GM12872 (cell line): ENCODE data around the gene MAML3.

Experiments
- TF ChIP-seq, protein P1 (sequence below): IDR thresholded peaks from 3 replicates; pipeline ENCODE4 v1.5.1; 2011; ENCODE audit warnings: low read depth, mild to moderate bottlenecking, low read length, moderate library complexity; ENCODE audit not compliant: insufficient read depth

Gene MAML3

DNA sequence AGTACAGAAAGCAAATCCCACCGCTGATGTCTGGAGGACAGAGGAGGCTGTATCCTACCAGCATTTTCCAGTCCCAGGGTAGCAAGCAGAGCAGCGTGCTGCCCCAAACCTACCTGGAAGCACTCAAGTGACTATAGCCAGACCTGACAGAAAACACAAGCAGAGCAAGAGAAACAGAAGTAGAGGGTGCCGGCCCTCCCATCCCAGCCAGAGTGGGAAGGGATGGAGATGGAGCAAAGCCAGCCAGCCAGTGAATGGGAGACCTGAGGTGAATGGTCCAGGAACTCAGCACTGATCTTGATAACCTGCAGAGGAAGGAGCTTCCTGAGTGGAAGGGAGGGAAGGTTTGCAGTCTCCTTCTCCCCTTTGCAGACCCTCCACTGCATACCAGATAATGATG is 185.2 kb downstream of the MAML3 start:
- TF ChIP-seq, protein P1, sequence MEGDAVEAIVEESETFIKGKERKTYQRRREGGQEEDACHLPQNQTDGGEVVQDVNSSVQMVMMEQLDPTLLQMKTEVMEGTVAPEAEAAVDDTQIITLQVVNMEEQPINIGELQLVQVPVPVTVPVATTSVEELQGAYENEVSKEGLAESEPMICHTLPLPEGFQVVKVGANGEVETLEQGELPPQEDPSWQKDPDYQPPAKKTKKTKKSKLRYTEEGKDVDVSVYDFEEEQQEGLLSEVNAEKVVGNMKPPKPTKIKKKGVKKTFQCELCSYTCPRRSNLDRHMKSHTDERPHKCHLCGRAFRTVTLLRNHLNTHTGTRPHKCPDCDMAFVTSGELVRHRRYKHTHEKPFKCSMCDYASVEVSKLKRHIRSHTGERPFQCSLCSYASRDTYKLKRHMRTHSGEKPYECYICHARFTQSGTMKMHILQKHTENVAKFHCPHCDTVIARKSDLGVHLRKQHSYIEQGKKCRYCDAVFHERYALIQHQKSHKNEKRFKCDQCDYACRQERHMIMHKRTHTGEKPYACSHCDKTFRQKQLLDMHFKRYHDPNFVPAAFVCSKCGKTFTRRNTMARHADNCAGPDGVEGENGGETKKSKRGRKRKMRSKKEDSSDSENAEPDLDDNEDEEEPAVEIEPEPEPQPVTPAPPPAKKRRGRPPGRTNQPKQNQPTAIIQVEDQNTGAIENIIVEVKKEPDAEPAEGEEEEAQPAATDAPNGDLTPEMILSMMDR, result no peak

DNA sequence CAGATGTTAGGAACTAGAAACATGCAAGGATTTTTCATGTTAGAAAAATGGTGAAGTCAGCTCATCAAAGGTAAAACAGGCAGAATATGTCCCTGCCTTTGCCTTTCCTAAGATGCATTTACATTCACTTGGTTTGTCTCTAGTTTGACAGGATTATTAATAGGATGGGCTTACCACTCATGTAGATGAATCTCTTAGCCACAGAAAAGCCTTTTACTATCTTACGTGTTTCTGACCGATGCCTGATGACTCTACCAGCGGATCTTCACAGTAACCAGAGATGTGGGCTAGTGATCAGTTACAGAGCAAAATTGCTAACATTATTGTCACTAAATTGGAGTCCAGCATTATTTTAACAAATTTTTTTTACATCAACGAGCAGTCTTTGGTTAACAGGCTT is 187.6 kb downstream of the MAML3 start:
- TF ChIP-seq, protein P1, result no peak

DNA sequence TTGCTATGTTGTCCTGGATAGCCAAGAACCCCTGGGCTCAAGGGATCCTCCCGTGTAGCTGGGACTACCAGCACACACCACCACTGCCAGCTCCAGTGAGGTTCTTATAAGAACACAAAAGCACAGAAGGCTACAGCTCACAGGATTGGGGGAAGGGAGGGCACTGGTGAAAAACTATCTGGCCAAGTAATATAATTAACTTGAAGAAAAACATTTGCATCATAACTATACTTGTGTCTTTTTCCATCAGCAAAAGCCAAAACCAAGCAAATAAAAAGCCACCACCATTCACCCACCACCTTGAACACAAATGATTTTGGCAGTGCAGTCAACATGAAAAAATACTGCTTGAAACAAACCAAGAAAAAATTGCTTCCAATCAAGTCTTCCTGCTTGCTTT is 188.2 kb downstream of the MAML3 start:
- TF ChIP-seq, protein P1, result no peak

DNA sequence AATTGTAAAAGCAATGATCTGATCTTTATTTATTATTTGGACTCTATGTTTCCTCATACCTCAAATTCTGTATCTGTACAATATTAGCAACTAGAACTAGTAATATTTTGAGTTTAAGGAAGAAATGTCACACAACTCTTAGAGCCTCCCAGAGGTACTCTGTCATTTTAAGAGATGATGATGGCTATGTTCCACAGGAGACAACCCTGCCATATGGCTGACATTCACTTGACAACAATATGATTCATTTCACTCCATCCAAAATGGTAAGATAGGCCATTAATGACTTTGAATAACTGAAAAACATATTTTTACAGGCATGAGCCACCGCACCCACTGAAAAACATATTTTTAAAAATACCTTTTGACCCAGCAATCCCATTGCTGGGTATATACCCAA is 190.3 kb downstream of the MAML3 start:
- TF ChIP-seq, protein P1, result no peak

DNA sequence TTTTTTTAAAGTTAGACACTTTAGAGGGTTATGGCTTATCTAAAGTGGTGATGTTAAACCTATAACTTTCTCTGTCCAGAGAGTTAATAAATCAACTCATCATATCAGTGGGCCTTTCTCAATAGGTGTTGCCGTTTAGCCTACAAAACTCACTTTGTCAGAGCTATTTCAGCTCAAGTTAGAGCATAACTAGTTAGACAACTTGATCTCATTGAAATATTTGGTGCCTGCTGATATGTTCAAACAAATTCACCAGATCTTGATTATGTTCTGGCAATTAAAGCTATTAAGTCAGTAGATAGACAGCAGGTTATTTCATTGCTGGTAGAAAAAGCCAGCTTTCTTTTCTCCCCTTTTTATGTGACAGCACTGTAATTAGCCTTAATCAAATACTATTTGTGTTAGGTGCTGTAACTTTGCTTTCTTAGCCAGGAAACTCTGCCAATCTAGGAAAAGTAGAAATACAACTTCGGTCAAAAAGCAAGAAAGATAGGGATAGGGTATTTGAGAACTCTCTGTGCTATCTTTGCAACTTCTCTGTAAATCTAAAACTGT is 191.8 kb downstream of the MAML3 start:
- TF ChIP-seq, protein P1, result no peak

DNA sequence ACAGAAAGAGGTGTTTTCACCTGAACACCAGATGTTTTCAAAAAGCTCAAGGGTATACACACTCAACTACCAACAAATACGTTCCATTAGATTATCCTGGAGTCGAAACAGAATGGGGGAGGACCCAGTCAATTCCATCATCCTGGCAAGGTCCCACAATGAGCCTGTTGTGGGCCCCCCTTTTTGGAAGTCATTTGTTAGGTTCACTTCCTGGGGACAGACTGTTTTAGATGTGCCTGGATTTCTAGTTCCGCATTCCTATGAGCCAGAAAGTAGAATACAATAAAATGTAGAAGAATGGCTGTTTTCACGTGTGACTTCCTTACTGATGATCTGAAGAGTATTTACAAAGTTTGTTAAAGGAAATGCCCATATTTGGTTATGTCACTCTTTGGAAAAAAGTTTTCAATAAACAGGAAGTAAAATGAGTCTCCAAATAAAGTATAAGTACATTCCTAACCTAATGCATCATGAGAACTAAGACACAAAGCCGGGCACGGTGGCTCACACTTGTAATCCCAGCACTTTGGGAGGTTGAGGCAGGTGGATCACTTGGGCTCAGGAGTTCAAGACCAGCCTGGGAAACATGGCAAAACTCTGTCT is 192.5 kb downstream of the MAML3 start:
- TF ChIP-seq, protein P1, result no peak

DNA sequence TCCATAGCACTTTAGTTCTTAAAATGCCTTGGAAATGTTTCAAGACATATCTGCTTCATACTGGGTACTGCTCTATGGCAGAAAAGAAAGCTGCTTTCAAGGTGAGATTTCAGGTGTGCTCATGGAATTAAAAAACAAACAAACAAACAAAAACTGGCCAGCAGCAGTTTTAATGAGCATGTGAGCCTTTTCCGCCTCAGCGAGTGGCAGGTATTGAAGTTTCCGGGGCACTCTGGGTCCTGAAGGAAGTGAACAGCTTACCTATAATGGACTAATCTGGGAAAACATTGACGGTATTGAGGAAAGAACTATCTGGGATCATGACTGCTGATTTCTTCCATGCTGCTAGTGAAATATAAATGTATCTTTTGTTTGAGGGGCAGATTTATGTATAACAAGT is 194.6 kb downstream of the MAML3 start:
- TF ChIP-seq, protein P1, result no peak
